Measurements from ENCODE around the gene GPATCH4. TPM values are rescaled to one million over a fixed set of nuclear protein-coding genes. Genes with fewer than 3 reads are reported as not detected.

The GPATCH4 gene
- total RNA-seq (2013; cell fraction: nucleolus; rRNA removed): 62.1 and 73.0 TPM in 2 replicates
- total RNA-seq (2014; rRNA removed) (33.5 and 35.5 TPM in 2 replicates), total RNA-seq (2014; rRNA removed; fragmentation: Illumina TruSeq; extraction: Trizol) (62.1 and 65.3 TPM in 2 replicates), total RNA-seq (2021) (53.2 and 60.7 TPM in 2 replicates), polyA plus RNA-seq (2011; rRNA removed) (50.0 and 55.9 TPM in 2 replicates), polyA plus RNA-seq (2014; fragmentation: Illumina TruSeq; extraction: Trizol) (89.3 and 95.9 TPM in 2 replicates), polyA plus RNA-seq (2014; fragmentation: Nextera tagmentation; extraction: Ambion mirVana) (10 to 100 TPM; 82.5 to 90.4 TPM), polyA plus RNA-seq (2014; rRNA removed) (49.6 and 49.9 TPM in 2 replicates), polyA plus RNA-seq (2016; fragmentation: Nextera tagmentation; extraction: Ambion mirVana) (100 to 1,000 TPM; 108 to 111 TPM), polyA minus RNA-seq (2011; rRNA and poly(A)+ RNA removed) (55.6 and 71.4 TPM in 2 replicates), Bru-seq, nascent RNA (percentile 91 among the genes with signal in this experiment), BruChase-seq, experiment 1, labeled RNA remaining after a 6-hour chase (percentile 81 among the genes with signal in this experiment), BruChase-seq, experiment 2, labeled RNA remaining after a 2-hour chase (percentile 85 among the genes with signal in this experiment)
- polyA plus RNA-seq (2011; ENCODE audit: low read depth): 44.4 TPM
- polyA plus RNA-seq (2011; cell fraction: cytosol; rRNA removed): 33.6 and 44.2 TPM in 2 replicates
- polyA plus RNA-seq (2011; cell fraction: nucleus; rRNA removed): 49.9 and 57.1 TPM in 2 replicates
- 29.2 and 43.3 TPM in 2 replicates for polyA plus RNA-seq (2012)
- 13.2 and 19.0 TPM in 2 replicates for polyA minus RNA-seq (2011; cell fraction: cytosol; rRNA and poly(A)+ RNA removed)
- polyA minus RNA-seq (2011; cell fraction: nucleus; rRNA and poly(A)+ RNA removed): 40.1 and 73.7 TPM in 2 replicates
- long read RNA-seq, experiment 1, transcript GPATCH4-201 (8 exons, 1,972 nt): major isoform, 57 of 71 reads
- long read RNA-seq, experiment 1, partial matches to known transcripts: 5 of 71 reads
- long read RNA-seq, experiment 1, other reads (novel, unspliced or antisense): 9 of 71 reads
- long read RNA-seq, experiment 2, transcript GPATCH4-201 (8 exons, 1,972 nt): major isoform, 112 of 140 reads
- long read RNA-seq, experiment 2, partial matches to known transcripts: 4 of 140 reads
- long read RNA-seq, experiment 2, other reads (novel, unspliced or antisense): 23 of 140 reads

DNA sequence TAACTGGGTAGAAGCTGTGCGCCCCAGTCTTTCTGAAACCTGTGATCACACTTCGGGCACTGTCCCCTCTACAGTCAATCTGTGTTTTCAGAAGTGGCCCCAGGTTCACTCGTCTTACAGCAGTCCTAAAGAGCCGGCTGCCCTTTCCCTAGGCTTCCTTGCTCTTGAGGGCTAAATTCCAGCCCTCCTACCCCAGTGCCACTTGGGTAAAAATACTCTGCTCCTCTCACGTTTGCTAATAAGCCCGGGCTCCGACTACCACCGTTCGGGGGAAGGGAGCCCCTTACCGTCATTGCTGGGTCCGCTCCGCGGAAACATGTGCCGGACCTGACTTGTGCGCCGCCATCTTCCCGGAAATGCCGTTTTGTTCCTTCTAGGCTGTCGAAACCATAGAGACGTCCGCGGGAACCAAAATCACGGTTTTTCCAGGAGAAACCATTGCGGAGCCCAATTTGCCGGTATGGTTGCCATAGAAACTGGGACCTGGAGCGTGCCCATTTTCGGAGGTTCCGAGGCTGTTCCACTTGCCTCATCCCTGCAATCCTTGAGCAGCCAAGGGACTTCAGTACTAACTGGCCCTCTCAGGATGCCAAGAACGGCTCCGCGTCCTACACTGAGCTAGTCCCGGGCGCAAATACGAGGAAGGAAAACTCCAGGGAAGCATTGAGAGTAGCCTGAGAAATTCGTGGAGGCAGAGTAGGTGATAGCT is at the start of gene GPATCH4:
GPATCH4 (minus strand) TSS at position 358 of the 709 bp plus-strand sequence.
- ChIA-PET SMC1A (ENCODE audit: uncharacterized antibody, unreplicated experiment) (interaction anchor here (0.6 to 7.7 kb wide), 11 partner anchors 9 to 156 kb away, joined by 3 to 47 read pairs (median 3); partner anchors contain the start of gene NAXE), CTCF (interaction anchor here (0.6 to 5.0 kb wide), 15 partner anchors 7 to 215 kb away, joined by 3 to 49 read pairs (median 4); partner anchors contain the start of genes IQGAP3 and NAXE), POLR2A (interaction anchor here (0.9 to 4.3 kb wide), 4 partner anchors 9 to 144 kb away, joined by 3 to 39 read pairs (median 8); partner anchors contain the start of gene NAXE), RAD21 (ENCODE audit: unreplicated experiment) (interaction anchor here (0.8 to 3.2 kb wide), 6 partner anchors 10 to 144 kb away, joined by 3 to 18 read pairs (median 4); partner anchors contain the start of gene NAXE)
- in situ Hi-C loops (cut with MboI): loop anchor here (10.0 kb wide), 1 partner anchor 146 kb away; no protein-coding TSS in a partner anchor
- peaks cover 13 to 14% of the 10 kb centered on the region in 2 experiments; a peak in 3 of 4 replicates for H3K36me3 ChIP-seq (ENCODE audit: control insufficient read depth in 2 of 2, insufficient read depth in 2 of 2, low read length in 1 of 2)
- intact Hi-C loops (cut with micrococcal nuclease; ENCODE audit: unreplicated experiment): loop anchor here (5.0 to 10.0 kb wide), 2 partner anchors 94 to 116 kb away; no protein-coding TSS in a partner anchor
- peak within 1 kb of the TSS; percentile 97 for H3K9ac ChIP-seq (ENCODE audit: control insufficient read depth, insufficient read depth, low read length)
- no peaks in the 10 kb centered on the region for H4K20me1 ChIP-seq (ENCODE audit: control insufficient read depth, insufficient read depth)
- FAIRE-seq: peak; percentile 81
- no peak for DNase-seq (ENCODE audit: low read depth, low spot score)
- H3K4me2 ChIP-seq (ENCODE audit: control insufficient read depth, insufficient read depth): peak within 1 kb of the TSS; percentile 97
- H3K27ac ChIP-seq (ENCODE audit: control insufficient read depth, insufficient read depth): peak within 1 kb of the TSS; percentile 93
- peak; percentile 80 for ATAC-seq
- peak within 1 kb of the TSS; percentile 82 for H3K4me3 ChIP-seq
- H3K4me1 ChIP-seq (ENCODE audit: control insufficient read depth, insufficient read depth, low read length): peaks cover 9% of the 10 kb centered on the region
- no peaks in the 10 kb centered on the region for H3K9me3 ChIP-seq (replicated peaks; ENCODE audit: control insufficient read depth, insufficient read depth, low read length)
- under 1% methylated on average over 35 of the region's 35 CpGs for WGBS (ENCODE audit: insufficient coverage, insufficient replicate concordance, low lambda C conversion rate, missing lambda C conversion rate)
- H3K79me2 ChIP-seq (ENCODE audit: control insufficient read depth, insufficient read depth, low read length): peaks cover 32% of the 10 kb centered on the region
- H2AFZ ChIP-seq (ENCODE audit: control insufficient read depth, low read depth, low read length): peak within 1 kb of the TSS; percentile 100
- H3K27me3 ChIP-seq (replicated peaks in 1 of 2; ENCODE audit: control insufficient read depth in 2 of 2, insufficient read depth in 2 of 2, low read length in 1 of 2): no peaks in the 10 kb centered on the region
- no TSS peak for BruUV-seq (replicated peaks)
- TF ChIP-seq, protein P1, sequence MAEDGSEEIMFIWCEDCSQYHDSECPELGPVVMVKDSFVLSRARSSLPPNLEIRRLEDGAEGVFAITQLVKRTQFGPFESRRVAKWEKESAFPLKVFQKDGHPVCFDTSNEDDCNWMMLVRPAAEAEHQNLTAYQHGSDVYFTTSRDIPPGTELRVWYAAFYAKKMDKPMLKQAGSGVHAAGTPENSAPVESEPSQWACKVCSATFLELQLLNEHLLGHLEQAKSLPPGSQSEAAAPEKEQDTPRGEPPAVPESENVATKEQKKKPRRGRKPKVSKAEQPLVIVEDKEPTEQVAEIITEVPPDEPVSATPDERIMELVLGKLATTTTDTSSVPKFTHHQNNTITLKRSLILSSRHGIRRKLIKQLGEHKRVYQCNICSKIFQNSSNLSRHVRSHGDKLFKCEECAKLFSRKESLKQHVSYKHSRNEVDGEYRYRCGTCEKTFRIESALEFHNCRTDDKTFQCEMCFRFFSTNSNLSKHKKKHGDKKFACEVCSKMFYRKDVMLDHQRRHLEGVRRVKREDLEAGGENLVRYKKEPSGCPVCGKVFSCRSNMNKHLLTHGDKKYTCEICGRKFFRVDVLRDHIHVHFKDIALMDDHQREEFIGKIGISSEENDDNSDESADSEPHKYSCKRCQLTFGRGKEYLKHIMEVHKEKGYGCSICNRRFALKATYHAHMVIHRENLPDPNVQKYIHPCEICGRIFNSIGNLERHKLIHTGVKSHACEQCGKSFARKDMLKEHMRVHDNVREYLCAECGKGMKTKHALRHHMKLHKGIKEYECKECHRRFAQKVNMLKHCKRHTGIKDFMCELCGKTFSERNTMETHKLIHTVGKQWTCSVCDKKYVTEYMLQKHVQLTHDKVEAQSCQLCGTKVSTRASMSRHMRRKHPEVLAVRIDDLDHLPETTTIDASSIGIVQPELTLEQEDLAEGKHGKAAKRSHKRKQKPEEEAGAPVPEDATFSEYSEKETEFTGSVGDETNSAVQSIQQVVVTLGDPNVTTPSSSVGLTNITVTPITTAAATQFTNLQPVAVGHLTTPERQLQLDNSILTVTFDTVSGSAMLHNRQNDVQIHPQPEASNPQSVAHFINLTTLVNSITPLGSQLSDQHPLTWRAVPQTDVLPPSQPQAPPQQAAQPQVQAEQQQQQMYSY (CRISPR knock-in tag; IDR thresholded peaks at IDR 0.05): no peak
- TF ChIP-seq NR2F1 (conservative IDR thresholded peaks at IDR 0.05): no peak
- TF ChIP-seq RELA (IDR thresholded peaks at IDR 0.05; ENCODE audit: borderline replicate concordance, partially characterized antibody): peak; percentile 36
- TF ChIP-seq SMAD1 (IDR thresholded peaks at IDR 0.05; ENCODE audit: low read depth, partially characterized antibody): no peak
- peak; percentile 46; the same call in 1 of the 2 replicates for TF ChIP-seq POLR2AphosphoS2 (IDR thresholded peaks at IDR 0.05; ENCODE audit: low read depth, low read length)
- TF ChIP-seq ZNF384 (IDR thresholded peaks at IDR 0.05; ENCODE audit: borderline replicate concordance, low read depth, low read length): no peak
- TF ChIP-seq CBFB (IDR thresholded peaks at IDR 0.05; ENCODE audit: low read depth): peak; percentile 43; the same call in 1 of the 2 replicates
- no peak for TF ChIP-seq NRF1 (conservative IDR thresholded peaks at IDR 0.05; ENCODE audit: low read depth, low read length)
- TF ChIP-seq POLR2A (IDR thresholded peaks at IDR 0.05; ENCODE audit: low read depth, low read length): peak; percentile 92
- TF ChIP-seq, protein P2, sequence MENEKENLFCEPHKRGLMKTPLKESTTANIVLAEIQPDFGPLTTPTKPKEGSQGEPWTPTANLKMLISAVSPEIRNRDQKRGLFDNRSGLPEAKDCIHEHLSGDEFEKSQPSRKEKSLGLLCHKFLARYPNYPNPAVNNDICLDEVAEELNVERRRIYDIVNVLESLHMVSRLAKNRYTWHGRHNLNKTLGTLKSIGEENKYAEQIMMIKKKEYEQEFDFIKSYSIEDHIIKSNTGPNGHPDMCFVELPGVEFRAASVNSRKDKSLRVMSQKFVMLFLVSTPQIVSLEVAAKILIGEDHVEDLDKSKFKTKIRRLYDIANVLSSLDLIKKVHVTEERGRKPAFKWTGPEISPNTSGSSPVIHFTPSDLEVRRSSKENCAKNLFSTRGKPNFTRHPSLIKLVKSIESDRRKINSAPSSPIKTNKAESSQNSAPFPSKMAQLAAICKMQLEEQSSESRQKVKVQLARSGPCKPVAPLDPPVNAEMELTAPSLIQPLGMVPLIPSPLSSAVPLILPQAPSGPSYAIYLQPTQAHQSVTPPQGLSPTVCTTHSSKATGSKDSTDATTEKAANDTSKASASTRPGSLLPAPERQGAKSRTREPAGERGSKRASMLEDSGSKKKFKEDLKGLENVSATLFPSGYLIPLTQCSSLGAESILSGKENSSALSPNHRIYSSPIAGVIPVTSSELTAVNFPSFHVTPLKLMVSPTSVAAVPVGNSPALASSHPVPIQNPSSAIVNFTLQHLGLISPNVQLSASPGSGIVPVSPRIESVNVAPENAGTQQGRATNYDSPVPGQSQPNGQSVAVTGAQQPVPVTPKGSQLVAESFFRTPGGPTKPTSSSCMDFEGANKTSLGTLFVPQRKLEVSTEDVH (IDR thresholded peaks at IDR 0.05; ENCODE audit: low read depth, partially characterized antibody): peak; percentile 72
- TF ChIP-seq SREBF2 (IDR thresholded peaks at IDR 0.05; ENCODE audit: low read length): no peak
- TF ChIP-seq CHD4 (IDR thresholded peaks at IDR 0.05): no peak
